GM23338 (cell line): ENCODE data around the gene SULT1C3.

Experiments
- EZH2 ChIP-seq: fragments of 200-600 bp; sonication (generic); IDR thresholded peaks from one replicate; pipeline ENCODE4 v1.8.0; 2017; ENCODE audit warnings: antibody characterized with exemption, mild to moderate bottlenecking, low read depth; ENCODE audit not compliant: unreplicated experiment
- EZH2phosphoT487 ChIP-seq: fragments of 200-600 bp; sonication (generic); IDR thresholded peaks from one replicate; pipeline ENCODE4 v1.8.1; 2018; ENCODE audit warnings: antibody characterized with exemption; ENCODE audit not compliant: unreplicated experiment
- NANOG ChIP-seq: IDR thresholded peaks from 2 replicates; pipeline ENCODE4 v1.6.1; 2016; ENCODE audit warnings: antibody characterized with exemption, borderline replicate concordance
- POLR2AphosphoS5 ChIP-seq: IDR thresholded peaks from 2 replicates; pipeline ENCODE4 v1.6.1; 2016; ENCODE audit warnings: antibody characterized with exemption, low read depth
- STAT1 ChIP-seq: IDR thresholded peaks from one replicate; pipeline ENCODE4 v1.6.1; 2016; ENCODE audit warnings: antibody characterized with exemption; ENCODE audit not compliant: unreplicated experiment
- TF ChIP-seq, protein P1 (sequence below), 2 experiments: fragments of 200-600 bp in 1 of 2; sonication (generic) in 1 of 2; conservative IDR thresholded peaks; 2 replicates each; pipeline versions ENCODE4 v1.5.1 to v1.6.1; 2016 to 2017; ENCODE audit warnings: antibody characterized with exemption in 2 of 2, low read depth in 2 of 2, mild to moderate bottlenecking in 2 of 2, moderate library complexity in 1 of 2

DNA sequence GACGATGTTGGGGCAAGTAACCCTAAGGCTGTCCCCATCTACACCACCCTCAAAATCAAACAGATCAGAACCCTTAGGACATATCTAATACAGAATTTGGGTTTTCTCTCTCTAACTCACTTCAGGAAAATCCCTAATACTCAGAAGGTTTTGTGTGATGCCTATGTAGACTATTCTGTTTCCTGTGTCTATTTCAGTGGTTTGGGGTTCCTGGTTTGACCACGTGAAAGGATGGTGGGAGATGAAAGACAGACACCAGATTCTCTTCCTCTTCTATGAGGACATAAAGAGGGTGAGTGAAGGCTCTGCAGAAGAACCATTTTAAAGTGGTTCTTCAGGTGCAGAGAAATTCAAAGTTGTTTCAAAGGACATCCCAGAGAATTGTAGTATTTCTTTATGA lies 65.2 kb downstream of the SULT1C3 start:
- TF ChIP-seq, protein P1, sequence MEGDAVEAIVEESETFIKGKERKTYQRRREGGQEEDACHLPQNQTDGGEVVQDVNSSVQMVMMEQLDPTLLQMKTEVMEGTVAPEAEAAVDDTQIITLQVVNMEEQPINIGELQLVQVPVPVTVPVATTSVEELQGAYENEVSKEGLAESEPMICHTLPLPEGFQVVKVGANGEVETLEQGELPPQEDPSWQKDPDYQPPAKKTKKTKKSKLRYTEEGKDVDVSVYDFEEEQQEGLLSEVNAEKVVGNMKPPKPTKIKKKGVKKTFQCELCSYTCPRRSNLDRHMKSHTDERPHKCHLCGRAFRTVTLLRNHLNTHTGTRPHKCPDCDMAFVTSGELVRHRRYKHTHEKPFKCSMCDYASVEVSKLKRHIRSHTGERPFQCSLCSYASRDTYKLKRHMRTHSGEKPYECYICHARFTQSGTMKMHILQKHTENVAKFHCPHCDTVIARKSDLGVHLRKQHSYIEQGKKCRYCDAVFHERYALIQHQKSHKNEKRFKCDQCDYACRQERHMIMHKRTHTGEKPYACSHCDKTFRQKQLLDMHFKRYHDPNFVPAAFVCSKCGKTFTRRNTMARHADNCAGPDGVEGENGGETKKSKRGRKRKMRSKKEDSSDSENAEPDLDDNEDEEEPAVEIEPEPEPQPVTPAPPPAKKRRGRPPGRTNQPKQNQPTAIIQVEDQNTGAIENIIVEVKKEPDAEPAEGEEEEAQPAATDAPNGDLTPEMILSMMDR (conservative IDR thresholded peaks at IDR 0.05; ENCODE audit: low read depth in 2 of 2), result no peak
- no peak for TF ChIP-seq POLR2AphosphoS5
- no peak for TF ChIP-seq EZH2phosphoT487
- TF ChIP-seq EZH2, result no peak
- no peak for TF ChIP-seq STAT1
- TF ChIP-seq NANOG, result no peak
